NT2/D1 (cell line): ENCODE measurements around the gene CDK14.

Experiments used
- DNase-seq: peaks from one replicate; pipeline ENCODE4 v3.0.0-alpha.2; 2011; ENCODE audit warnings: low read depth, low spot score
- H3K27me3 ChIP-seq: 2 replicates; pipeline ENCODE4 v1.6.0; 2011; ENCODE audit warnings: mild to moderate bottlenecking; ENCODE audit not compliant: insufficient read length, insufficient read depth
- H3K36me3 ChIP-seq: 2 replicates; pipeline ENCODE4 v1.6.1; 2011; ENCODE audit warnings: mild to moderate bottlenecking, low read length, mixed read lengths; ENCODE audit not compliant: insufficient read depth, insufficient read length
- H3K4me1 ChIP-seq: 2 replicates; pipeline ENCODE4 v1.5.1; 2011; ENCODE audit not compliant: insufficient read depth, insufficient read length
- H3K4me3 ChIP-seq: 2 replicates; pipeline ENCODE4 v1.5.1; 2011; ENCODE audit warnings: low read depth; ENCODE audit not compliant: insufficient read length
- H3K9ac ChIP-seq: 2 replicates; pipeline ENCODE4 v1.6.0; 2011; ENCODE audit warnings: low read depth; ENCODE audit not compliant: insufficient read length
- H3K9me3 ChIP-seq: 2 replicates; pipeline ENCODE4 v1.5.1; 2011; ENCODE audit warnings: mild to moderate bottlenecking, low read length; ENCODE audit not compliant: insufficient read depth
- SUZ12 ChIP-seq: IDR thresholded peaks from 2 replicates; pipeline ENCODE4 v1.6.1; 2011; ENCODE audit not compliant: insufficient read length, insufficient read depth; ENCODE audit errors: extremely low read depth
- YY1 ChIP-seq: IDR thresholded peaks from 2 replicates; pipeline ENCODE4 v1.6.1; 2011; ENCODE audit not compliant: insufficient read length, insufficient read depth
- ZNF274 ChIP-seq: IDR thresholded peaks from 2 replicates; pipeline ENCODE4 v1.6.1; 2011; ENCODE audit warnings: mild to moderate bottlenecking, low read depth, low read length

Gene CDK14

DNA sequence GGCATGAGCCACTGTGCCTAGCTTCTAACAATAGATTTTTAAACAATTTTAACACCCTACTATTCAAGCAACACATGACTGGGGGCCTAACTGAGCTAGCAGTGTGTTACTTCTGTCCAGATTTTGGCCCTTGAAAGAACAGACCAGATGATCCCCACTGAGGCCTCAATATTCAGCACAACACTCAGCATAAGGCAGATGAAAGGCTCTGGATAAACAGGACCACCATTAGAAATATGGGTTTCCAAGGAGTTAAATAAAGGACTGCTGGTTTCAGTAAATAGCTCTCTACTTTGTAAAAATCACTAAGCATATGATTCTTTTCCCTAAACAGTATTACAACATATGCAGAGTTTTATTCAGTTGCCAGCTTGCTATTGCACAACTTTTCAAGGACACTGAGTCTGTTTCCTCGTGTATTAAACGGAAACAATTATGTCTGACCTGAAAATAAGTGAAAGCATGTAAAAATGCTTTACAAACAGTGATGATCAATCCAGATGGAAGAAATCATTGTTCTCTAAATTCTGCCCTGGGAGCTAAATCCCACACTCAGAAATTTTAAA is 644.3 kb downstream of the CDK14 start:
- Histone ChIP-seq H3K4me3 (no peak overlapping the region), H3K9ac (no peak overlapping the region), H3K27me3 (no peaks in the 10 kb centered on the region), H3K9me3 (no peaks in the 10 kb centered on the region), H3K4me1 (no peaks in the 10 kb centered on the region), H3K36me3 (no peaks in the 10 kb centered on the region)
- DNase-seq, result no peak
- no peak for TF ChIP-seq YY1
- no peak for TF ChIP-seq ZNF274
- TF ChIP-seq SUZ12, result no peak

DNA sequence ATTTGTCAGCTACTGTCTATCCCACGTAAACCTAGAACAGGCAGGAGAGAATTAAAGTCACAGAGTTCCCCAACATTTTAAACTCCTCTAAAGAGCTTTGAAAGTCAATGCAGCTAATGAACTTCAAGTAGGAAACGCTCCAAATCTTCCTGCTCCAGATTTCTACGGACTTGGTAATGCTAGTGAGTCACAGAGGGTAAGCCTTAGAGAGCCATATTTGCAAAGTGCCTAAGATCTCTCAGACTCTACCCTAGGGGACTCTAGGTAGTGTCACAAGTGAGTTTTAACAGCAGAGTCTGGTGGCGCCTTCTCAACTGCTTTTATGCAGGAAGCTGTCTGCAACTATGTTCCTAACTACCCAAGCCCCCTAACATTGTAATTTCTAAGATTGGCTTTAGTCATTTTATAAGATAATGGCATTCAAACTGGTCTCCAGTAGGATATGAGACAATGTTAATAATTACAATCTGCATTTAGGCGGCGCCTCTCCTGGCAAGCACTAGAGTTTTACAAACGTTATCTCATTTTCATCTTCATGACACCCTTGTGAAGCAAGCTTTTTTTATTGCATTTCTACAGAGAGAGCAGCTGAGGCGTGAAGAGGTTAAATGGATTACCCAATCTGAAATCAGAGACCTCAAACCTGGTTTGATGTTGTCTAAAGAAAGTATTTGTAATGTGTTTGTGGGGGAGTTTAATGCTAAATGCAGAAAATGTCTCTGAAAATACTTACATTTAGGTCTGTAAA is 646.1 kb downstream of the CDK14 start:
- H3K4me1 ChIP-seq, result no peaks in the 10 kb centered on the region
- no peak for DNase-seq

DNA sequence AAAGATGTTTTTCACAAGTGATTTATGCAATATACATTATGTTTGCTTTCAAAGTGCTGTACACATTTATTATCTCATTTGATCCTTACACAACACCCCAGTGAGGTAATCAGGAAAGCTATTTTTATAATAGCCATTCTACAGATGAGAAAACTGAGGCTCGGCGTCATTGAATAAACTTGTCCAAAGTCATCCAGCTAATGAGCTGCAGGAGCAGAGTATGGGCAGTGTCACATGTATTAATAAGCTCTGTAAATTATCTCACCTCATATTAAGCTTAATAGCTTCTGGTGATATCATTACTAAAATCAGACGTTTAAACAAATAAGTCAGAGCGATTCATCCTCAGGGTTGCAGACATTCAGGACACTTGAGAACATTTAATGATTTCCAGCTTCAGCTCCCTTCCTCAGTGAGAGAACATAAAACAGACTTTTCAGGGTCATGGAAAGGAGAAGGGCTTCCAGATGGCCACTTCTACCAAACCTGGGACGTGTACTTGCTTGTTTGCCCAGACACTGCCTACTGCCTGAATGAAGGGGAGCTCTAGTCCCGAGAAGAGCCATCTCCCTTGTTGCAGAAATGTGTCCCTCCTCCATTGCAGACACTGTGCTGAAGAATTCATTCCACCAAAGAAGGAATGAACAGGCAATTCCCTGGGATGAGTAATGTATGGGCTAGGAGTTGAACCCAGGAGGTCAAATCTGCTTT is 647.6 kb downstream of the CDK14 start:
- no peak for DNase-seq
- no peaks in the 10 kb centered on the region for H3K4me1 ChIP-seq
- no peak overlapping the region for H3K9ac ChIP-seq
- H3K36me3 ChIP-seq, result no peaks in the 10 kb centered on the region
- no peaks in the 10 kb centered on the region for H3K27me3 ChIP-seq
- no peak for TF ChIP-seq ZNF274
- TF ChIP-seq SUZ12, result no peak
- no peak for TF ChIP-seq YY1
- H3K9me3 ChIP-seq, result no peaks in the 10 kb centered on the region
- no peak overlapping the region for H3K4me3 ChIP-seq

More for the DNA sequence above, 646.1 kb downstream of the CDK14 start:
- Histone ChIP-seq H3K4me3 (no peak overlapping the region), H3K9me3 (no peaks in the 10 kb centered on the region), H3K36me3 (no peaks in the 10 kb centered on the region), H3K27me3 (no peaks in the 10 kb centered on the region), H3K9ac (no peak overlapping the region)
- TF ChIP-seq SUZ12 (no peak), YY1 (no peak), ZNF274 (no peak)

DNA sequence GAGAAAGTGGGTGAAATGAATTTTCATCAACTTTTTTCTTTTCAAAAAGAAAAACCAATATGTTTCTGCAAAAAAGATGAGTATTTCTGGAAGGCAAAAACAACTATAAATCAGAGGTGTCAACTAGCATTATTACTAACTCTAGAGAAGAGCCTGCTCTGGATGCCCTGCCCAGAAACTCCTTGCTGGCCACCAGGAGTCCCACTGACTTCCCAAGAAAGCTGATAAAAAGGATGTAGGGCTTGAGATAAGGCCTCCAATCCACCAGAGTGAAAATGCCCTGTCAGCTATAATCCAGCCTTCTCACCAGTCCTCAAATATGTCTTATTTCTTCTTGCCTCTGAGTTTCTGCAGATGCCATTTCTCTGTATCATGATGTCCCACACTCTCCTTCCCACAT is 651.4 kb downstream of the CDK14 start:
- Histone ChIP-seq H3K9me3 (no peaks in the 10 kb centered on the region), H3K9ac (no peak overlapping the region), H3K36me3 (no peaks in the 10 kb centered on the region), H3K27me3 (no peaks in the 10 kb centered on the region), H3K4me3 (no peak overlapping the region), H3K4me1 (no peaks in the 10 kb centered on the region)
- no peak for DNase-seq
- TF ChIP-seq ZNF274 (no peak), SUZ12 (no peak), YY1 (no peak)

DNA sequence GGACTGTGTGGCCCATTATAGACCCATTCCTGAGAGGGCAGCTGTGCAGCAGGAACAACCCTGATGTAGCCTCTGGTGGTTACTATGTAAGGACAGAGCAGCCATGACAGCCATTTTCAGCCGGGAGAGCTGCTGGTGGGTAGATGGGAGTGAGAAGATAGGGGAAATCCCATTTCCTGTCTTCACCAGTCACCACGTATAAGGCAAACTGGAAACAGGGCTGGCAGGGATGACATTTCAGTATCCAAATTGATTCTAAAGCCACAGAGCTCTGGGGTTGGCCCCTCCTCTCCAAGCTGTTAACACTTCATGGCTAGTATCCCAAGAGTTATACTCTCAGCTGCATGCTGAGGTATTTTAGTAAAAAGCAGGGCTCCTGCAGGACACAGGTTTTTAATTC is 652.9 kb downstream of the CDK14 start:
- Histone ChIP-seq H3K4me1 (no peaks in the 10 kb centered on the region), H3K4me3 (no peak overlapping the region), H3K36me3 (no peaks in the 10 kb centered on the region), H3K9ac (no peak overlapping the region), H3K9me3 (no peaks in the 10 kb centered on the region), H3K27me3 (no peaks in the 10 kb centered on the region)
- no peak for DNase-seq
- no peak for TF ChIP-seq YY1
- TF ChIP-seq SUZ12, result no peak
- no peak for TF ChIP-seq ZNF274

DNA sequence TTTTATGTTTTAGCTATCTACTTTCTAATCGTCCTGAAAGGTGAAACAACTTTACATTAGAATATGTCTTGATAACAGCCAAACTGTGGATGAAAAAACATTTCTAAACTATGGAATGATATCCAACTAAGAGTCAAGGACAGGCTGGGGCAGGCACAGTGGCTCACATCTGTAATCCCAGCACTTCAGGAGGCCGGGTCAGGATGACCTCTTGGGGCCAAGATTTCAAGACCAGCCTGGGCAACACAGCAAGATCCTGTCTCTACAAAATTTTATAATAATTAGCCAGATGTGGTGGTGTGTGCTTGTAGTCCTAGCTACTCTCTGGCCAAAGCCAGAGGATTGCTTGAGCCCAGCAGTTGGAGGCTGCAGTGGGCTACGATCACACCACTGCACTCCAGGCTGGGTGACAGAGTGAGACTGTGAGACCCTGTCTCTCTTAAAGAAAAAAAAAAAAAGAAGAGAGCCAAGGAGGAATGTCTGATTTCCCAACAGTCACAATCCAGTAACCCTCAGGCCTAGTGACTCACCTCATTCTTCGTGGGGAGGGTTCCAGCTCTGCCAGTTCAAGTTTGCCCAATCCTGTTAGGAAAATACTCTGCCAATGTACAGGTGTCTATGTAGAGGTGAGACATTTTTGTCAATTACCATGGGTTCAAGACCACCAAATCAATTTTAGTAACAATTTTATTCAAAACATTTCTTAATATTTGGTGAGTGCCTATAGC is 653.5 kb downstream of the CDK14 start:
- Histone ChIP-seq H3K4me3 (no peak overlapping the region), H3K9ac (no peak overlapping the region), H3K4me1 (no peaks in the 10 kb centered on the region), H3K9me3 (no peaks in the 10 kb centered on the region), H3K27me3 (no peaks in the 10 kb centered on the region), H3K36me3 (no peaks in the 10 kb centered on the region)
- no peak for TF ChIP-seq ZNF274
- no peak for DNase-seq

DNA sequence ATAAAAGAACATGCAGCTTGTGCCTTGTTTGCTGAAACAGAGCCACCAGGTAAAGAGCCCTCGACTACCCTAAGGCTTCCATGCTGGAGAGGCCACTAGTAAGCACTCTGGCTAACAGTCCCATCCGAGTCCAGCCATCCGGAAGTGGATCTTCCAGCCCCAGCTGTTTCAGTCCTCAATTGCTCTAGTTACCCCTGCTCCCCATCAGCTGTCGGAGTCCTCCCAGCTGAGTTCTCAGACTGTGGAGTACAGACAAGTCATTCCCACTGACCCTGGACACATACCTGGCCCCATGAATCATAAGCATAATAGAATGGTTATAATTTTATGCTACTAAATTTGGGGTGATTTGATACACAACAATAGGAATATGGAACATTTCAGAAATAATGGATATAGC is 654.6 kb downstream of the CDK14 start:
- H3K4me1 ChIP-seq, result no peaks in the 10 kb centered on the region

More for the DNA sequence above, 654.6 kb downstream of the CDK14 start:
- Histone ChIP-seq H3K27me3 (no peaks in the 10 kb centered on the region), H3K9ac (no peak overlapping the region), H3K9me3 (no peaks in the 10 kb centered on the region), H3K4me3 (no peak overlapping the region), H3K36me3 (no peaks in the 10 kb centered on the region)
- TF ChIP-seq ZNF274 (no peak), YY1 (no peak), SUZ12 (no peak)
- DNase-seq, result no peak
